Colon (tissue), 2 donors: ENCODE data around the gene MYO7B.

ENCODE experiments used
- FAIRE-seq: peaks from 2 replicates; lab custom pipeline; 2012; peaks lifted over from hg19 to GRCh38; lab: Jason Lieb, UNC
- donor health status: control.
- donor health status: control.

The MYO7B gene

DNA sequence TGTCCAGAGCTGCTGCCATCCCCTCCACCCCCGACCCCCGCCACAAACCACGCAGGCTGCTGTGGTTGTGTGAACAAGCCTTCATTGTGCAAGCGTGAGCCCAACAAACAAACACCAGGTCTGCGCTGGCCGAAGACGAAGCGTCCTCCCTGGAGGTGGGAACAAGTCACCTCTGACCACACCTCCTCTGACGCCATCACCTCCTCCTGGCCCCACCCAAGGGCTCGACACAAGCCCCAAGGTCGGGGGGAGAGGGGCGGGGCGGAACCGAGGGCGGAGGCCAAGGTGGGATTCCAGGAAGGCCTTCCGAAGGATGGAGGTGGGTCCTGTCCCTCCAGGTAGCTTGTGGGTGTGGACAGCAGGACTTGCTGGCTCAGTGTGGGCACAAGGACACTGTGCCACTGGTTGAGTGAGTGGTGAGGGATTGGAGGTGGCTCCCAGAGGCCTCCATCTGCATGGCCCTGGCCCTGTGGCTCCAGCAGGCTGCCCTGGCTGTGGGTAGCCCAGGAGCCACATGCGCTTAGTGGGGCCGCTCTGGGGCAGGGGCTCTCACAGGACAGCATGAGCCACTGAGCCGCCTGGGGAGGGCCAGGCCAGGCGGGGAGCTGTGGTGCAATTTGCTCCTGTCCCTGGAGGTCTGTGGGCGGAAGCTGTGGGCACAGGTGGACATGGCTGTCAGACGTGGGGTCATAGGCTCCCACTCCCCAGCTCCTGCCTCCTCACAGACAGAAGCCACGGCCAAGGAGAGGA lies 103.1 kb downstream of the MYO7B start:
- FAIRE-seq: no peak

GRCh38 chr2:127639111-127639474 lies 103.6 kb downstream of the MYO7B start:
- FAIRE-seq: no peak

GRCh38 chr2:127640082-127641072 lies 104.9 kb downstream of the MYO7B start:
- no peak for FAIRE-seq

DNA sequence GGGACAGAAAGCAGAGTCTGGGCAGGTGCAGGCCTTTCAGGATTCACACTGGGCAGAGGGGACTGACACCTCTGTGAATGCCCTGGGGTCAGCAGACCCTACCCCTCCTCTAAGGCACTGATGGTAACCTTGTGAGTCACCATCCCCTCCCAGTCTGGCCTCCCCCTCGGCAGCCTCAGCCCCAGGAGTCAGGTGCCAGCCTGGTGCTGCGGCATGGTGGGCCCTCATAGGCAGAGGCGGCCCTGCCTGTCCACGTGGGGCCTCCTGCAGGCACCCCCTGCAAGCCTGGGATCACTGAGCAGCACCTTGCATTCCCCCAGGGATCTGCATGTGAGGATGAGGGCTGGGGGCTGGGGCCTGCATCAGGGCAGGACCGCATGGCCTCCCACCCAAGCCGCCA lies 105.7 kb downstream of the MYO7B start:
- FAIRE-seq: no peak

DNA sequence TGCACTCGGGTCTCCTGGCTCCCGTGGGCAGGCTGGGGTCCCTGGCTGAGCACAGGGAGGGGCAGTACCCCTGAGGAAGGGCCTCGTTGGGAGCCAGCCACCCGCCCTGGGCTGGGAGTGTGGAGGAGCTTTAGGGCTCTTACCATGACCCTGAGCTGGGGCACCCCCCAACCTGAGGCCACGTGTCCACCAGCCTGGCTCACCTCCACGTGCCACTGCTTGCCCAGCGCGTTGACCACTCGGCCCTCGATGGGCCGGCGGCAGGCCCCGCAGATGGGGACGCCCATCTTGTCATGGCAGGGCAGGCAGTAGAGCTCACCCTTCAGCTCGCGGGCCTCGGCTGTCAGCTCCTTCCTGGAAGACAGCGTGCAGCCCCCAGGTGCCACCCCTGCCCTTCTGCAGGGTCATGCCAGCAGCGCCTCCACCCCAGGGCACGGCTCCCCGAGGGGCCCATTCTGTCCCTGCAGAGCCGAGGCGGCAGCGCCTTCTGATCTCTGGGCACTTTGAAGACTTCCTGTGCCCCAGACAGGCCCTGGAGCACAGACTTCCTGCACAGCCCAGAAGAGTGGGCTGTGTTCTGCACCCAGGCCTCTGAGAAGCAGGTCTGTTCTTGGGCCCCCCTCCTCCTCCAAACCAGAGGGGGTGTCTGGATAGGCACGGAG lies 106.5 kb downstream of the MYO7B start:
- FAIRE-seq: no peak

DNA sequence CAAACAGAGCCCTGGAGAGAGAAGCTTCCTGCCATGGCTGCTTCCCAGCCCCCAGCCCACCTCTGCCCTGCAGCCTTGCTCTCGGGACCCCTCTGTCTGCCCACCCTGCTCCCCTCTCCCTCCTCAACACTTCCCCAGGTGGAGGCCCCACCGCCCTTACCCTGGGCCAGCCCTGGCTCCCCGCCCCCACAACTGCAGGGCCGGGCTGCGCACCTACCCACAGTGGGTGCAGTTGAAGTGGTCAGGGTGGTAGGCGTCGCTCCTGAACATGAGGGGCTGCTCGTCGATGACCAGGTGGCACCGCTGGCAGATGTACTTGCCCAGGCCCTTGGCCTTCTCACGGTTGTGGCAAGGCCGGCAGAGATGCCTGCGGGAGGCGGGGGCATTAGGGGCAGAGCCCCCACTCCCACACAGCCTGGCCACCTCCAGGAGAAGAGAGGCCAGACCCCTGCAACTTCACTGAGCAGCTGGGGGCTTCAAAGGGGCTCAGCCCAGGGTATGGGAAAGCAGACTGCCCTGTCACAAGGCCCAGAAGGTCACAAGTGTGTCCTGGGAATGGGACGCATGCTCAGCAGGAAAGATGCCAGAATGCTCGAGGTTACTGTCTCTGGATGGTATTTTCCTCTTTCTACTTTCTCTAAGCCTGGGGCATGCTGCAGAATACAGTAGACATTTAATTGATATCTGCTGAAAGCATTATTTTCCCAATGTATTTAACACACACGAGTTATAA lies 107.4 kb downstream of the MYO7B start:
- no peak for FAIRE-seq

GRCh38 chr2:127643439-127644065 lies 108.1 kb downstream of the MYO7B start:
- FAIRE-seq: no peak

DNA sequence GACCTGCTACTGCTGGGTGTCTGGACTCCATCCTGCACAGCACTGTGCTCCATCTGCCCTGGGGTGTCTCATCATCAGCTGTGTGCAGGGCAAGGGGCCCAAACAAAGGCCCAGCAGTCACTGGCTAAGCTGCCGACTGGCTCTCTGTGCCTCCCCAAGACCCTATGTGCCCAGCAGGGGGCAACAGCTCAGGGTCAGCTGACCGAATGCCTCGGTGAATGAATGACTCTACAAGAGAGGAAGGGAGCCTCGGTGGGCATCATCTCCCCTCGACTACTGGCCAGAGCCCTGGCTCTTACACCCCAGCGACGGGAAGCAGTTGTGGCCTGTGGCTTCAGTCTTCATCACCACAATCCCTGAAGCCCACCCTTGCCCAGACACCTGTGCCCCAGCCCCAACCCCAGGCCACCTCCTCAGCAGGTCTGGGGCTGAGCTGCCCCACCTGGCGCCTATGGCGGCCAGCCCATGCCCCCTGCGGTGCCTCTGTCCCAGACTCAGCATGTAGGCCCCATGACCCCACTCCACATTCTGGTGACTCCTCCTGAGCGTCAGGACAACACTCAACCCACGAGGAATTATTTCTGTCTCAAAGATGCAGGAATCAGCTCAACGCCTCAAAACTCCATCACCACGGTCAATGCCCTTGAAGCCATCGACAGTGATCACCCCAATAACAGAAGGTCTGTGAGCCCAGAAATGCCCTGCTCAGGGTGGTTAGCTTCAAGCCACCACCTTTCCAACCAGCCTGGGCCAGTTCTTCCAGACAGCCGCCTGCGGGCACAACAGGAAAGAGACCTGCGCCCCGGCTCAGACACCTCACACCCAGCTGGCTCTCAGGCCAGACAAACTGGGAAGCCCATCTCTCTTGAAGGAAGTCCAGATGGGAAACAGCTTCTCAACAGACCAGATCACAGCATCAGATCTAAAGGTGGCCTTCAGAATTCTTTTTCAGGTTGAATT lies 108.9 kb downstream of the MYO7B start:
- no peak for FAIRE-seq

DNA sequence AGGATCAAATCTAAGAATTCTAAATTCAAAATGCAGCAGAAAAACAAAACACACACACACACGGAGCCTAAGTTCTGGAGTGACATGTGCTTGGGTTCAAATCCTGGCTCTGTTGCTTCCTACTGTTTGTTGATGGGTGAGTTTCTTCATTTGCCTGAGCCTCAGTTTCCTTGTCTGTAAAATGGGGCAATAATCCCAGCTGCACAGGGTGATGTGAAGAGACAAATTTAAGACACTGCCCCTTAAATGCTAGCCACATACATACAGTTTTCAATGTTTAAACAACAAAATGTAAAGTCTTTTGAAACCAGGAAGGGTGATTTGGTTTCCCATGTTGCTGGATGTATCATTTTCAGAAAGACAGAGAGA lies 109.5 kb downstream of the MYO7B start:
- no peak for FAIRE-seq

DNA sequence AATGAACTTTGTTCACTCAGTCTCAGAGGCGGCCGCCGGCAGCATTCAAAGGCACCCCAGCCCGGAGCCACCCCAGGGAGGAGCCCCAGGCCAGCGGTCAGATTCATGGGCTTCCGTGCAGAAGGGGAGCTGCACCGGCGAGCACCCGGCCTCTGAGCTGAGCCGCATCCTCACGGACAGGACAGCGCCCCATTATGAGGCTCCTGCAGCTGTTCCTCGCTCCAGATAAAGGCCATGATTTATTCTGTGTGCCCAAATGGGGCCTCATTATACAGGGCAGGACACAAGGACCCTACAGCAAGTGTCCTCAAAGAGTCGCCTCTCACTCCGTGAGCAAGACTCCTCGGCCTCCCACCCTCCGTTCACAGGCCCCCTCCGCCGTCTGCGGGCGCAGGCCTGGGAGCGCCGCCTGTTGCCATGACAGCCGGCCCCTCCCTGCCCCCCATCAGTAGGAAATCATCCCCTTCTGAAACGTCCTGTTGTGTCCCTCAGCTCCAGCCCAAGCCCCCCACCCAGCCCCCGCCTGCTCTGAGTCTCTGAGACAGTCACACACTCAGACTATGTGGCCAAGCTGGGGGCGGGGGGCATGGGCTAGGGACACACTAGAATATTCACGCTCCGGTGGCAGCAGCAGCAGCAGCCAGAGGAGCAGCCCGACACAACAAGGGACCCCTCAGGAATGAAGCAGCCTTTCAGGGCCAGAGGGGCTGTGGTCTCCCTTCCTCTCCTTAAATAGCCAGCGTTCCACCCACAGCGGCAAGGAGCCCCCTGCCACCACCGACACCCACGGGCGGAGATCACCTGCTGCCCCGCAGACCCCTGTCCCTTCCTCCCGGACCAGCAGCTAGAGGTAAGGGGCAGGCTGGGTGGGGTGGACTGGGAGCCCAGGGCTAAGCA lies 110.2 kb downstream of the MYO7B start, which contains the start of gene GPR17:
Gene GPR17, plus strand, starts transcription at position 759 of the 897 bp plus-strand sequence. CDS start 4,583 bp downstream, outside the sequence.
- FAIRE-seq: no peak

GRCh38 chr2:127646487-127647241 lies 111.2 kb downstream of the MYO7B start:
- no peak for FAIRE-seq

- no peak for FAIRE-seq
Observed at GRCh38 chr2:127647242-127648190, 112.0 kb downstream of the MYO7B start.

DNA sequence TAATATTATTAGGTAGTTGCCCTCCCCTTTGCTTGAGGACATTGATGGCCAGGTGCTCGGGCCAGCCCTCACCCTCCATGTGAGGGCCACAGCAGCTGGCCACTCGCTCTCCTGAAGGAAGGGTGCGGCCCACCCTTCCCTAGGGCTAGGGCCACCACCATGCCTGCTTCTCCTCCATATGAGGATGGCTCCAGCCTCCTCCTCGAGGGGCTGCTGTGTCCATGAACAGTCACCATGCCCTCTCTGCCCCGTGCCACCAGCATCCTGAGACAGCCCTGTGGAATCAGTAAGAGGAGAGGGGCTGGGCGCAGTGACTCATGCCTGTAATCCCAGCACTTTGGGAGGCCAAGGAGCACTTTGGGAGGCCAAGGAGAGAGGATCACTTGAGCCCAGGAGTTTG lies 112.8 kb downstream of the MYO7B start:
- no peak for FAIRE-seq

DNA sequence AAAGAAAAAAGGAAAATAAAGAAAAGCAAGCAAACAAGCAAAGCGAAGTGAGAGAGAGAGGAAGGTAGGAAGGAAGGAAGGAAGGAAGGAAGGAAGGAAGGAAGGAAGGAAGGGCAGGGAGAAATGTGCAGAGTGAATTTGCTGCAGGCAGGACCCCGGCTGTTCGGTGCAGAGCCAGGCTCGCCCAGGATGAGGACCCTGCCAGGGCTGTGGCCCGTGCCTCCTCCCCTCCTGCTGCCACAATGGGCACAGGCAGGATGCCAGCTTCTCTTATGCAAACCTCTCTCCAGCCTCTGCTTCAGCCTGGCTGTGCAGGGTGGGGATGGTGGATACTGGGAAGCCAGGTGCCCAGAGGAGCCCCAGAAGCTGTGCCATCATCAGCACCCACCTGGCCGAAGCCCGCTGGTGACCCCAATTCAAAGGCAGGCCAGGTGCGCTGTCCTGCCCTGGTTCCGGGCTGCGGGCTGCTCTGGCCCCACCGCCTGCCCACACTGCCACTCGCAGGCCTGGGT lies 113.7 kb downstream of the MYO7B start:
- FAIRE-seq: no peak

- no peak for FAIRE-seq
Observed at GRCh38 chr2:127649684-127650040, 114.2 kb downstream of the MYO7B start.

GRCh38 chr2:127650041-127650784 lies 114.7 kb downstream of the MYO7B start:
- no peak for FAIRE-seq
